Measurements from ENCODE around the gene PSORS1C2.

Gene PSORS1C2

GRCh38 chr6:31135710-31136109 is 3.2 kb downstream of the PSORS1C2 start:
- no peak for DNase-seq

- DNase-seq = no peak
Observed at GRCh38 chr6:31132806-31133205, 6.1 kb downstream of the PSORS1C2 start.

GRCh38 chr6:31131595-31131994 is 7.3 kb downstream of the PSORS1C2 start:
- DNase-seq = no peak

GRCh38 chr6:31130751-31131150 is 8.1 kb downstream of the PSORS1C2 start:
- no peak for DNase-seq

GRCh38 chr6:31129130-31129529 is 9.7 kb downstream of the PSORS1C2 start:
- no peak for DNase-seq

GRCh38 chr6:31128093-31128676 is 10.7 kb downstream of the PSORS1C2 start:
- peak; percentile 52 for DNase-seq

GRCh38 chr6:31126396-31127175 is 12.3 kb downstream of the PSORS1C2 start:
- DNase-seq = no peak

- DNase-seq = no peak
Observed at GRCh38 chr6:31125586-31126363, 13.1 kb downstream of the PSORS1C2 start.

- DNase-seq = no peak
Observed at GRCh38 chr6:31125162-31125561, 13.7 kb downstream of the PSORS1C2 start.

- DNase-seq = no peak
Observed at GRCh38 chr6:31122791-31123706, 15.8 kb downstream of the PSORS1C2 start.

GRCh38 chr6:31121131-31121790 is 17.6 kb downstream of the PSORS1C2 start:
- no peak for DNase-seq

GRCh38 chr6:31120151-31120915 is 18.5 kb downstream of the PSORS1C2 start, which contains the start of gene CDSN:
Gene CDSN (minus strand): TSS chr6:31120446. CDS start chr6:31120419, 27 bp downstream.
- DNase-seq = no peak

GRCh38 chr6:31118178-31118577 is 20.7 kb downstream of the PSORS1C2 start:
- no peak for DNase-seq

- no peak for DNase-seq
Observed at GRCh38 chr6:31116661-31117385, 22.0 kb downstream of the PSORS1C2 start.

GRCh38 chr6:31115941-31116560 is 22.8 kb downstream of the PSORS1C2 start:
- no peak for DNase-seq

GRCh38 chr6:31114970-31115849 is 23.7 kb downstream of the PSORS1C2 start:
- DNase-seq = no peak

GRCh38 chr6:31114541-31114878 is 24.4 kb downstream of the PSORS1C2 start, which contains the start of gene PSORS1C1:
Gene PSORS1C1 (plus strand): TSS chr6:31114800. CDS start chr6:31129633, 14,833 bp downstream.
- no peak for DNase-seq

GRCh38 chr6:31113861-31114540 is 24.9 kb downstream of the PSORS1C2 start:
- no peak for DNase-seq

Data from suppressor macrophage treated with lipopolysaccharide for 4 hours (primary cell).